GM10248 (cell line): ENCODE results near the gene SMU1.

Experiments used
- CTCF ChIA-PET: fragments of 300-600 bp; sonication (Branson Sonifier 250); formaldehyde crosslinking; extraction: SDS; loops from one replicate; lab custom pipeline; 2021; ENCODE audit warnings: antibody characterized with exemption; lab: Yijun Ruan, JAX
- POLR2A ChIA-PET: fragments of 350-650 bp; sonication (Branson Sonifier 250); formaldehyde crosslinking; extraction: SDS; loops from one replicate; lab custom pipeline; 2020; ENCODE audit warnings: antibody characterized with exemption; lab: Yijun Ruan, JAX
- DNase-seq: peaks from one replicate; pipeline ENCODE4 v3.0.0; 2012; ENCODE audit errors: extremely low spot score
- TF ChIP-seq, protein P1 (sequence below): IDR thresholded peaks from 2 replicates; pipeline ENCODE4 v1.5.1; 2012; ENCODE audit warnings: mild to moderate bottlenecking, low read depth; ENCODE audit errors: extremely low read depth, missing control alignments, control extremely low read depth

The SMU1 gene

DNA sequence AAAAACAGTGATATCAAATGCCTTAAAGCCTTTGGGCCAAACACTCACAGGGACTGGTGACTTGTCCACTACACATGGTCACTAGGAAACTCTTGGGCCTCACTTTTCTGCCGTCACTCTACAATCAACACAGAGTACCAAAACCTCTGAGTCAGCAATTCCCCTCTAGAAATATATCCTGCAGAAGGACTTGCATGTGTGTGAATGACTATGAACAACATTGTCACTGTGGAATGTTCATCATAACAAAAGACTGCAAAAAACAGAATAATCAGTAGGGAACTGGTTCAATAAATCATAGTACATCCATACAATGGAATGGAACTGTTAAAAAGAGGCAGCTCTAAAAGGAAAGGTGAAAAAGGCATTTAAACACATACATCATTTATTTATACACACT is 44.1 kb upstream of the SMU1 start:
- TF ChIP-seq, protein P1, sequence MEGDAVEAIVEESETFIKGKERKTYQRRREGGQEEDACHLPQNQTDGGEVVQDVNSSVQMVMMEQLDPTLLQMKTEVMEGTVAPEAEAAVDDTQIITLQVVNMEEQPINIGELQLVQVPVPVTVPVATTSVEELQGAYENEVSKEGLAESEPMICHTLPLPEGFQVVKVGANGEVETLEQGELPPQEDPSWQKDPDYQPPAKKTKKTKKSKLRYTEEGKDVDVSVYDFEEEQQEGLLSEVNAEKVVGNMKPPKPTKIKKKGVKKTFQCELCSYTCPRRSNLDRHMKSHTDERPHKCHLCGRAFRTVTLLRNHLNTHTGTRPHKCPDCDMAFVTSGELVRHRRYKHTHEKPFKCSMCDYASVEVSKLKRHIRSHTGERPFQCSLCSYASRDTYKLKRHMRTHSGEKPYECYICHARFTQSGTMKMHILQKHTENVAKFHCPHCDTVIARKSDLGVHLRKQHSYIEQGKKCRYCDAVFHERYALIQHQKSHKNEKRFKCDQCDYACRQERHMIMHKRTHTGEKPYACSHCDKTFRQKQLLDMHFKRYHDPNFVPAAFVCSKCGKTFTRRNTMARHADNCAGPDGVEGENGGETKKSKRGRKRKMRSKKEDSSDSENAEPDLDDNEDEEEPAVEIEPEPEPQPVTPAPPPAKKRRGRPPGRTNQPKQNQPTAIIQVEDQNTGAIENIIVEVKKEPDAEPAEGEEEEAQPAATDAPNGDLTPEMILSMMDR, result no peak
- POLR2A ChIA-PET, result no interaction called here
- CTCF ChIA-PET, result interaction anchor here (1.1 to 2.2 kb wide), 3 partner anchors 10 to 105 kb away, joined by 3 to 13 read pairs (median 4); no protein-coding TSS in a partner anchor
- DNase-seq, result no peak

DNA sequence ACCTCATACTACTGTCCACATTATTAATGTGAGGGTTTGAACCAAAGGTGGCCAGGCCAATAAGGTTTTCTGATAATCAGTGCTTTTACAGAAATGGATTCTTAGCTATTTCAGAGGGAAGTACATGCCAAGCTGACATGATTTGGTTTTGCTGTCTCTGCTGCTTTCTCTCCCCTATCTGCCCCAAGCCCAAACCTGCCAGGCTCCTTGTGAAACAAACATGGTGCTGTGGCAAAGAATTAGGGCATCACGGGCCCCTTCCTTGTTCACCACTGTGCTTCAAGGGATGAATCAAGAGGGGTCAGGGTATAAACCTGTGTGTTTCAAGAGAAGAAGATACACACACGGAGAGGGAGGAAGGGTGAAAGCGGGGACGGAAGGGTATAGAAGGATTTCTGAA is 41.3 kb upstream of the SMU1 start:
- no peak for DNase-seq
- ChIA-PET CTCF (interaction anchor here (0.9 to 1.6 kb wide), 3 partner anchors 14 to 109 kb away, joined by 3 to 5 read pairs (median 4); no protein-coding TSS in a partner anchor), POLR2A (interaction anchor here (0.6 kb wide), 1 partner anchor 626 kb away, joined by 3 read pairs; no protein-coding TSS in a partner anchor)
- TF ChIP-seq, protein P1, result no peak

DNA sequence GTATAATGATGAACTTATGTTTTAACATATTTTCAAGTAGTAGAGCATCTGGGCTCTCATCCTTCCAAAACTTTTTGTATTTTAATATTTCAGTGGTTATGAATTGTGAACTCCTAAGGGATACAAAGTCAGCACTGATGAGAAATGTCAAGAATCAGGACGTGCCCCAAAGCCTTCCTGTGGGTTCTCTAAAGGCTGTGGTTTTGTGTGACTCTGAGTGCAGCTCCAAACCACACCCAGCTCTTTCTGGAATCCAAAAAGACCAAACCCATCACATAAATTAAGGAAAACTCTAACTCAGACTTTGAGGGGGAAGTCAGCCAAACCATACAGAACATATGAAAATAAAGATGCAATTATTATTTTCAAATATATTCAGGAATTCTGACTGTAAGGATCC is 40.8 kb upstream of the SMU1 start:
- ChIA-PET POLR2A (interaction anchor here (1.4 kb wide), 1 partner anchor 38 kb away, joined by 4 read pairs; no protein-coding TSS in a partner anchor), CTCF (interaction anchor here (0.9 to 1.6 kb wide), 3 partner anchors 14 to 109 kb away, joined by 3 to 5 read pairs (median 4); no protein-coding TSS in a partner anchor)
- TF ChIP-seq, protein P1, result no peak
- DNase-seq, result no peak

DNA sequence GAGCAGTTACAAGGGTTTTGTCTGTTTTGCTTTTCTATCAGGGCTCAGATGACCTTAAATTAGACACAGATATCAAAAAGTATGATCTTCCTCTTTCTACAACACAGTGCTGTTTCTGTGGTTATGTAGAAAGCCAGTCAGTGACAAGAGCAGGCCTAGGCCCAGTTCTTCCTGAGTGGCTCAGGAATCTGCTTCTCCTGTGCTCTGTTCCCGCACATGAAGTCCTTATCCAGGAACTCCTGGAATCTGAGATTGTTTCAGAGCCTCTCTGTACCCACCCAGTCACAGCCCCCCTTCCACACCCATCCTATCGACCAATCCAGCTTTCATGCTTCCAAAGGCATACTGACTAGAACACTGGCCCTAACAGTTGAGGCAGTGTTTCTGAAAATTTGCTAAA is 40.4 kb upstream of the SMU1 start:
- ChIA-PET POLR2A (interaction anchor here (1.4 kb wide), 1 partner anchor 39 kb away, joined by 4 read pairs; no protein-coding TSS in a partner anchor), CTCF (interaction anchor here (0.9 to 1.7 kb wide), 3 partner anchors 13 to 24 kb away, joined by 3 to 4 read pairs (median 3); no protein-coding TSS in a partner anchor)
- TF ChIP-seq, protein P1, result no peak
- no peak for DNase-seq

DNA sequence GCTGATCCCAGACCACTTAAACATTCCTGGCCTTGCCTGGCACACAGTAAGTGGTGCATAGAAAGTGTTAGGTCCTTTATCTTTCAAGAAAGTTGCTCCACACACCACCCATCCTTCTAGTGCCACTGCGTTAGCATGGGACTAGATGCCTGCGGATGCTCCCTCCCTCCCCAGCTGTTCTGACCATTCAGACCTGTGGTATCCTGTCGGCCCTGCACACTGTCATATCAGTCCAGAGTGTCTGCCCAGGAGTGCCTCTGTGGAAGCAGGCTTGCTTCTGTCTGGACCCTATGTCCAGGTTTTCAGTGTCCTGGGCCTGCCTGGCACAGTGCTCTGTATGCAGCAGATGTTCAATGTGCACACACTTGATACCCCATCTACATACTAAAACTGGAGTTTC is 38.3 kb upstream of the SMU1 start:
- DNase-seq, result no peak
- ChIA-PET CTCF (interaction anchor here (1.1 to 1.8 kb wide), 2 partner anchors 10 to 12 kb away, joined by 3 to 4 read pairs; no protein-coding TSS in a partner anchor), POLR2A (no interaction called here)
- TF ChIP-seq, protein P1, result no peak

DNA sequence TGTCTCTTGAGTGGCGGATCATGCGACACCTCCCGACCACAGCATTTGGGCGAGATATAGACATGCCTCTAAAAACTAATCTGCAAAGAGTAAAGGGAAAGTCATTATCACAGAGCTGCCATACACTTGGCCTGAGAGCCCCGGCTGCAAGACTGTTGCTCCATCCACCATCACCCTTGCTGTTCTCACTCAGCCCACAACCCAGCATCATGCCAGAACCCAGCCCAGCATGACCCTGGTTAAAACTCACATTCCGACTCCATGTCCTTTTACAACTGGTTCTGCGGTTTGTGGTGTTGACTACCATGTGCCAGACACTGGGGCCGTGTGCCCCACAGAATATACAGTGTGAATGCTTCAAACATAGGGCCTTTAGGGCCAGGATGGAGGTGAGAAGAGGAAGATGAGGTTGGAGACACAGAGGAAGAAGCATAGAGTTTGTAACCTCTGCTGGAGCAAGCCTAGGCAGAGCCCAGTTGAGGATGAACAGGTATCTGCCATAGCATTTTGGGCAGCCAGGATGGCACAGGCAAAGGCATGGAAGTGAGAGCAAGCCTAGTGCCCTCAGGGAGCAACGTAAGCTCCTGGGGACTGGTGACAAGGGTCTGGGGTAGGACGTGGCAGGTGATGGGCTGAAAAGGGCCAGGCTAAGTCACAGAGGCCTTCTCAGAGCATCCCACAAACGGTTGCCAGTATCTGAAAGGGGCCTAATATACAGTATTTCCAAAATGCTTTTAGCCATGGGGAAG is 37.5 kb upstream of the SMU1 start:
- no peak for DNase-seq
- TF ChIP-seq, protein P1, result no peak
- ChIA-PET POLR2A (no interaction called here), CTCF (interaction anchor here (1.8 kb wide), 1 partner anchor 11 kb away, joined by 4 read pairs; no protein-coding TSS in a partner anchor)
